H1 (cell line): ENCODE measurements around the gene LPIN2. TPM values are rescaled to one million over a fixed set of nuclear protein-coding genes. Genes with fewer than 3 reads are reported as not detected.

ENCODE experiments used
- CTCF ChIA-PET: fragments of 300-600 bp; sonication (Branson Sonifier 250); formaldehyde crosslinking; loops from one replicate; lab custom pipeline; 2021; ENCODE audit not compliant: partially characterized antibody; lab: Charles Lee
- POLR2A ChIA-PET: fragments of 300-600 bp; sonication (Branson Sonifier 250); formaldehyde crosslinking; loops from one replicate; lab custom pipeline; 2021; ENCODE audit warnings: inconsistent platforms; ENCODE audit not compliant: partially characterized antibody; lab: Charles Lee
- DNase-seq, 2 experiments: peaks; one replicate each; pipeline versions ENCODE4 v3.0.0 to v3.0.0-alpha.2; 2010 to 2022; ENCODE audit warnings: low spot score in 2 of 2, low read depth in 1 of 2, mixed read lengths in 1 of 2
- FAIRE-seq: peaks from 2 replicates; lab custom pipeline; 2011; peaks lifted over from hg19 to GRCh38; lab: Jason Lieb, UNC
- H2AFZ ChIP-seq: 2 replicates; pipeline ENCODE4 v1.8.1; 2012; ENCODE audit warnings: low read length, inconsistent platforms
- H2AK5ac ChIP-seq: 2 replicates; pipeline ENCODE4 v1.6.1; 2013; ENCODE audit warnings: low read depth, low read length
- H2BK120ac ChIP-seq: replicated peaks from 2 replicates; pipeline ENCODE3; 2013; ENCODE audit warnings: low read depth, low read length, inconsistent platforms
- H2BK12ac ChIP-seq: 2 replicates; pipeline ENCODE4 v1.6.1; 2013; ENCODE audit warnings: low read depth, low read length
- H2BK15ac ChIP-seq: 2 replicates; pipeline ENCODE4 v1.6.1; 2013; ENCODE audit warnings: low read length
- H2BK20ac ChIP-seq: 2 replicates; pipeline ENCODE4 v1.6.1; 2013; ENCODE audit warnings: low read length
- H2BK5ac ChIP-seq: 2 replicates; pipeline ENCODE4 v1.6.1; 2013; ENCODE audit warnings: low read depth, low read length
- H3K14ac ChIP-seq: 2 replicates; pipeline ENCODE4 v1.6.1; 2013; ENCODE audit warnings: inconsistent platforms; ENCODE audit not compliant: insufficient read length
- H3K18ac ChIP-seq: 2 replicates; pipeline ENCODE4 v1.6.1; 2013; ENCODE audit warnings: low read length; ENCODE audit errors: extremely low read depth
- H3K23ac ChIP-seq: 2 replicates; pipeline ENCODE4 v1.6.1; 2013; ENCODE audit warnings: inconsistent platforms; ENCODE audit not compliant: insufficient read length
- H3K23me2 ChIP-seq: 2 replicates; pipeline ENCODE4 v1.6.1; 2013; ENCODE audit warnings: low read depth, low read length
- H3K27ac ChIP-seq: 2 replicates; pipeline ENCODE4 v1.6.1; 2011; ENCODE audit warnings: low read depth, low read length, inconsistent platforms
- H3K27me3 ChIP-seq, 4 experiments: replicated peaks in 1 of 4; 1 replicate in 1 of 4; 2 replicates in 3 of 4; pipeline versions ENCODE4 v1.6.1 to v1.8.1; 2011 to 2013; ENCODE audit warnings: low read length in 3 of 4, mild to moderate bottlenecking in 3 of 4, inconsistent platforms in 2 of 4, mixed read lengths in 2 of 4, moderate library complexity in 1 of 4; ENCODE audit not compliant: control insufficient read depth in 3 of 4, insufficient read depth in 3 of 4; ENCODE audit errors: extremely low read depth in 1 of 4
- H3K36me3 ChIP-seq, 4 experiments: 2 replicates each; pipeline versions ENCODE4 v1.6.1 to v1.8.1; 2011 to 2013; ENCODE audit warnings: mild to moderate bottlenecking in 4 of 4, low read length in 3 of 4, moderate library complexity in 2 of 4, control low read depth in 1 of 4, inconsistent platforms in 1 of 4; ENCODE audit not compliant: insufficient read depth in 4 of 4, control insufficient read depth in 2 of 4
- H3K4ac ChIP-seq: replicated peaks from 2 replicates; pipeline ENCODE3; 2013; ENCODE audit warnings: low read length, low read depth, mixed read lengths, inconsistent platforms; ENCODE audit not compliant: insufficient read length
- H3K4me1 ChIP-seq, 4 experiments: replicated peaks in 1 of 4; 1 replicate in 1 of 4; 2 replicates in 3 of 4; pipeline versions ENCODE4 v1.6.1 to v1.8.1; 2011 to 2013; ENCODE audit warnings: low read length in 3 of 4, inconsistent platforms in 2 of 4, mixed read lengths in 1 of 4; ENCODE audit not compliant: insufficient read depth in 4 of 4, control insufficient read depth in 3 of 4
- H3K4me2 ChIP-seq, 2 experiments: 2 replicates each; pipeline versions ENCODE4 v1.6.1 to v1.8.1; 2011 to 2013; ENCODE audit warnings: low read depth in 2 of 2, low read length in 2 of 2, control low read depth in 1 of 2, inconsistent platforms in 1 of 2, mild to moderate bottlenecking in 1 of 2; ENCODE audit not compliant: insufficient read depth in 1 of 2
- H3K4me3 ChIP-seq, 4 experiments: fragments of 200-600, 300-600 bp in 1 of 4; sonication (generic), shearing (Covaris generic), sonication (Bioruptor Twin) in 1 of 4; 2 replicates each; pipeline versions ENCODE4 v1.5.1 to v1.8.1; 2011 to 2016; ENCODE audit warnings: low read length in 4 of 4, low read depth in 3 of 4, control low read depth in 2 of 4, inconsistent platforms in 2 of 4, mild to moderate bottlenecking in 2 of 4, mixed read lengths in 1 of 4, moderate library complexity in 1 of 4; ENCODE audit not compliant: insufficient read depth in 2 of 4; ENCODE audit errors: extremely low read depth in 1 of 4
- H3K56ac ChIP-seq: replicated peaks from 2 replicates; pipeline ENCODE3; 2013; ENCODE audit warnings: low read depth, mild to moderate bottlenecking, mixed read lengths, low read length, inconsistent platforms; ENCODE audit not compliant: insufficient read length
- H3K79me1 ChIP-seq: 2 replicates; pipeline ENCODE4 v1.6.1; 2013; ENCODE audit warnings: low read depth, low read length, control low read depth
- H3K79me2 ChIP-seq, 2 experiments: 2 replicates each; pipeline versions ENCODE4 v1.6.1 to v1.8.1; 2012 to 2013; ENCODE audit warnings: low read length in 2 of 2, mild to moderate bottlenecking in 2 of 2, inconsistent platforms in 1 of 2; ENCODE audit not compliant: insufficient read depth in 2 of 2, control insufficient read depth in 1 of 2
- H3K9ac ChIP-seq, 4 experiments: replicated peaks in 1 of 4; 1 replicate in 1 of 4; 2 replicates in 3 of 4; pipeline versions ENCODE4 v1.6.1 to v1.8.1; 2011 to 2013; ENCODE audit warnings: low read depth in 3 of 4, low read length in 3 of 4, control low read depth in 2 of 4, mild to moderate bottlenecking in 2 of 4, moderate library complexity in 2 of 4, inconsistent platforms in 1 of 4; ENCODE audit errors: extremely low read depth in 1 of 4
- H3K9me3 ChIP-seq, 2 experiments: 2 replicates each; pipeline versions ENCODE4 v1.6.1 to v1.8.1; 2012 to 2013; ENCODE audit warnings: mild to moderate bottlenecking in 2 of 2, moderate library complexity in 2 of 2, control low read depth in 1 of 2, inconsistent platforms in 1 of 2, low read depth in 1 of 2, low read length in 1 of 2, mixed read lengths in 1 of 2; ENCODE audit not compliant: insufficient read depth in 2 of 2
- H4K20me1 ChIP-seq, 2 experiments: replicated peaks in 1 of 2; 2 replicates each; pipeline versions ENCODE3 to v1.8.1; 2011 to 2013; ENCODE audit warnings: inconsistent platforms in 2 of 2, low read length in 2 of 2, mild to moderate bottlenecking in 1 of 2; ENCODE audit not compliant: insufficient read depth in 2 of 2, control insufficient read depth in 1 of 2
- H4K5ac ChIP-seq: 2 replicates; pipeline ENCODE4 v1.6.1; 2013; ENCODE audit warnings: low read length, low read depth, mixed read lengths, inconsistent platforms; ENCODE audit not compliant: insufficient read length
- H4K8ac ChIP-seq: 2 replicates; pipeline ENCODE4 v1.8.0; 2013; ENCODE audit warnings: mild to moderate bottlenecking, moderate library complexity, low read length, inconsistent platforms; ENCODE audit not compliant: insufficient read depth; ENCODE audit errors: extremely low read depth
- H4K91ac ChIP-seq: replicated peaks from 2 replicates; pipeline ENCODE3; 2013; ENCODE audit warnings: low read length, mixed read lengths, inconsistent platforms; ENCODE audit not compliant: insufficient read length
- CBX8 ChIP-seq: fragments of 300-800, 300-1000 bp; sonication (generic); IDR thresholded peaks from 2 replicates; pipeline ENCODE4 v1.7.1; 2016; ENCODE audit warnings: low read depth, low read length, borderline replicate concordance
- JUND ChIP-seq: IDR thresholded peaks from 2 replicates; pipeline ENCODE4 v1.6.1; 2011; ENCODE audit warnings: mild to moderate bottlenecking, improper control_type of control experiment, low read length
- KDM5A ChIP-seq: fragments of 200-600 bp; IDR thresholded peaks from 2 replicates; pipeline ENCODE4 v1.7.1; 2012; ENCODE audit warnings: mild to moderate bottlenecking, low read length, inconsistent platforms, mixed read lengths
- WGBS, 2 experiments: shearing (Covaris generic) in 1 of 2; methylation state at CpG; one replicate each; pipeline versions ENCODE4 v1.1.6 to v1.1.7; 2013 to 2015; ENCODE audit warnings: low lambda C conversion rate in 2 of 2, mixed read lengths in 2 of 2, inconsistent platforms in 1 of 2, low coverage in 1 of 2, missing lambda C conversion rate in 1 of 2; ENCODE audit not compliant: insufficient replicate concordance in 2 of 2, insufficient coverage in 1 of 2, insufficient read length in 1 of 2; ENCODE audit errors: extremely low coverage in 1 of 2, missing lambda C conversion rate in 1 of 2; 5-methylcytosine and 5-hydroxymethylcytosine counted together
- polyA plus RNA-seq, 7 experiments: library from polyadenylated mRNA; depleted of rRNA in 3 of 7; stranded (reverse) in 5 of 7; unstranded in 2 of 7; fragments of >200 nt in 5 of 7; fragments of 200-250 nt in 2 of 7; gene quantifications; 1 replicate in 5 of 7; 2 replicates in 1 of 7; 4 replicates in 1 of 7; pipeline versions ENCODE4 v1.2.1 to v1.2.3, GENCODE V29; 2011 to 2013; ENCODE audit warnings: missing spikeins in 2 of 7, mixed read lengths in 2 of 7
- total RNA-seq: library from RNA; stranded (reverse); fragmentation: NEBNext Ultra II Directional; extraction: Animal tissue kit (Norgen Biotek cat#: 25700); gene quantifications from 2 replicates; pipeline ENCODE4 v1.2.1, GENCODE V29; 2021

LPIN2 gene
- total and polyA plus RNA-seq, 2 of the 8 experiments (the other 6 are each of a cell fraction or from before 2014, with no cell fraction given): 7.4 to 14.2 TPM

GRCh38 chr18:2983296-2983695 lies 29.6 kb downstream of the LPIN2 start:
- FAIRE-seq: no peak

More at GRCh38 chr18:2983296-2983695, 29.6 kb downstream of the LPIN2 start:
- no peak overlapping the region for H2AFZ ChIP-seq
- H3K9me3 ChIP-seq: no peaks in the 10 kb centered on the region
- no peak overlapping the region for H3K23ac ChIP-seq
- no peak overlapping the region for H3K4me2 ChIP-seq
- H3K14ac ChIP-seq: no peak overlapping the region
- peaks cover 0 to 11% (median 9%) of the 10 kb centered on the region in 4 experiments; a peak in 6 of 7 replicates for H3K4me1 ChIP-seq
- no peak overlapping the region for H4K91ac ChIP-seq
- H3K36me3 ChIP-seq: no peaks in the 10 kb centered on the region
- H2AK5ac ChIP-seq: no peak overlapping the region
- no peak overlapping the region for H2BK12ac ChIP-seq
- 89% methylated on average over 2 of the region's 2 CpGs; no CpG with 5 or more reads in 1 of the 2 experiments for WGBS, 2 experiments
- H3K23me2 ChIP-seq: no peaks in the 10 kb centered on the region
- H2BK15ac ChIP-seq: no peak overlapping the region
- no peak overlapping the region for H3K27ac ChIP-seq
- H3K4me3 ChIP-seq: no peak overlapping the region
- H3K79me1 ChIP-seq: peaks cover 2% of the 10 kb centered on the region; the same call in 1 of the 2 replicates
- no peak overlapping the region for H3K18ac ChIP-seq
- no peak for DNase-seq
- ChIA-PET CTCF (interaction anchor here (0.6 to 1.3 kb wide), 5 partner anchors 10 to 82 kb away, joined by 3 to 7 read pairs (median 4); no protein-coding TSS in a partner anchor), POLR2A (no interaction called here)
- no peak overlapping the region for H4K5ac ChIP-seq
- H3K9ac ChIP-seq: no peak overlapping the region; a peak in 1 of 7 replicates
- no peak overlapping the region for H2BK20ac ChIP-seq
- H3K79me2 ChIP-seq: peaks cover 0 to 71% of the 10 kb centered on the region in 2 experiments; a peak in 3 of 4 replicates
- no peaks in the 10 kb centered on the region for H4K20me1 ChIP-seq
- H2BK5ac ChIP-seq: no peak overlapping the region
- H2BK120ac ChIP-seq: no peak overlapping the region
- H3K27me3 ChIP-seq: no peaks in the 10 kb centered on the region
- no peak overlapping the region for H3K56ac ChIP-seq
- H3K4ac ChIP-seq: no peak overlapping the region
- TF ChIP-seq CBX8: no peak
- TF ChIP-seq KDM5A: no peak
- TF ChIP-seq JUND: no peak
- no peak overlapping the region for H4K8ac ChIP-seq
